SK-N-SH (cell line): Measurements from ENCODE around the gene TMEM109. TPM values are rescaled to one million over a fixed set of nuclear protein-coding genes. Genes with fewer than 3 reads are reported as not detected.

ENCODE experiments used
- CTCF ChIA-PET: fragments of 300-600, 350-600 bp; formaldehyde crosslinking; extraction: SDS; loops from one replicate; lab custom pipeline; 2021; lab: Yijun Ruan, JAX
- POLR2A ChIA-PET: fragments of 350-600 bp; sonication (Branson Sonifier 250); formaldehyde crosslinking; extraction: SDS; loops from one replicate; lab custom pipeline; 2020; ENCODE audit warnings: antibody characterized with exemption, inconsistent platforms; lab: Yijun Ruan, JAX
- DNase-seq: peaks from one replicate; pipeline ENCODE4 v3.0.0; 2012
- H2AFZ ChIP-seq: fragments of 200-600 bp; sonication (generic); 2 replicates; pipeline ENCODE4 v1.8.1; 2016; ENCODE audit warnings: antibody characterized with exemption, mild to moderate bottlenecking, low read depth
- H3F3A ChIP-seq: fragments of 200-600 bp; sonication (generic); replicated peaks from 2 replicates; pipeline ENCODE3; 2016; ENCODE audit warnings: antibody characterized with exemption, mild to moderate bottlenecking; ENCODE audit not compliant: insufficient read depth
- H3K27ac ChIP-seq, 2 experiments: fragments of 200-500 bp in 1 of 2; fragments of 200-600 bp in 1 of 2; sonication (Bioruptor generic) in 1 of 2; sonication (generic), shearing (Covaris generic) in 1 of 2; 2 replicates each; pipeline versions ENCODE4 v1.5.1 to v1.6.1; 2014 to 2016; ENCODE audit warnings: low read depth in 2 of 2, inconsistent platforms in 1 of 2, low read length in 1 of 2, mild to moderate bottlenecking in 1 of 2, mixed read lengths in 1 of 2
- H3K27me3 ChIP-seq: fragments of 200-600 bp; sonication (generic), shearing (Covaris generic); 2 replicates; pipeline ENCODE4 v1.6.1; 2016; ENCODE audit warnings: mixed run types; ENCODE audit not compliant: insufficient read depth
- H3K36me3 ChIP-seq, 2 experiments: fragments of 200-500 bp in 1 of 2; fragments of 200-600 bp in 1 of 2; sonication (Bioruptor generic) in 1 of 2; sonication (generic) in 1 of 2; replicated peaks in 1 of 2; 2 replicates each; pipeline versions ENCODE3 to v1.5.1; 2014 to 2016; ENCODE audit warnings: low read length in 1 of 2, mild to moderate bottlenecking in 1 of 2; ENCODE audit not compliant: insufficient read depth in 2 of 2, control insufficient read depth in 1 of 2
- H3K4me1 ChIP-seq, 2 experiments: fragments of 200-500 bp in 1 of 2; fragments of 200-600 bp in 1 of 2; sonication (Bioruptor generic) in 1 of 2; sonication (generic), shearing (Covaris generic) in 1 of 2; 2 replicates each; pipeline versions ENCODE4 v1.5.1 to v1.6.1; 2014 to 2016; ENCODE audit warnings: low read depth in 1 of 2, low read length in 1 of 2, mixed run types in 1 of 2; ENCODE audit not compliant: insufficient read depth in 2 of 2, control insufficient read depth in 1 of 2
- H3K4me2 ChIP-seq: fragments of 200-600 bp; sonication (generic), shearing (Covaris generic); 2 replicates; pipeline ENCODE4 v1.6.1; 2017; ENCODE audit warnings: mixed run types
- H3K4me3 ChIP-seq, 2 experiments: fragments of 200-500 bp in 1 of 2; fragments of 200-600 bp in 1 of 2; sonication (Bioruptor generic) in 1 of 2; sonication (generic), shearing (Covaris generic) in 1 of 2; 2 replicates each; pipeline versions ENCODE4 v1.5.1 to v1.8.1; 2014 to 2016; ENCODE audit warnings: low read depth in 2 of 2, inconsistent platforms in 1 of 2, low read length in 1 of 2, mild to moderate bottlenecking in 1 of 2, mixed read lengths in 1 of 2, moderate library complexity in 1 of 2
- H3K79me2 ChIP-seq: fragments of 200-600 bp; sonication (generic); 2 replicates; pipeline ENCODE4 v1.8.1; 2017; ENCODE audit warnings: mild to moderate bottlenecking; ENCODE audit not compliant: insufficient read depth
- H3K9ac ChIP-seq: fragments of 200-600 bp; sonication (generic); 2 replicates; pipeline ENCODE4 v1.6.1; 2017; ENCODE audit warnings: mixed run types
- H3K9me2 ChIP-seq: fragments of 200-600 bp; sonication (generic); 2 replicates; pipeline ENCODE4 v1.6.1; 2017; ENCODE audit warnings: mixed run types
- H3K9me3 ChIP-seq: fragments of 200-600 bp; sonication (generic); 2 replicates; pipeline ENCODE4 v1.6.1; 2017; ENCODE audit warnings: mixed run types, mild to moderate bottlenecking, moderate library complexity
- H4K20me1 ChIP-seq: fragments of 200-600 bp; sonication (generic); 2 replicates; pipeline ENCODE4 v1.6.1; 2017; ENCODE audit warnings: mild to moderate bottlenecking, mixed run types; ENCODE audit not compliant: insufficient read depth
- CHD2 ChIP-seq: fragments of 150-350 bp; IDR thresholded peaks from 2 replicates; pipeline ENCODE4 v1.6.1; 2018; ENCODE audit warnings: low read length; ENCODE audit not compliant: partially characterized antibody
- ELF1 ChIP-seq: IDR thresholded peaks from 2 replicates; pipeline ENCODE4 v1.4.0; 2012
- GATA2 ChIP-seq: sonication (generic); formaldehyde crosslinking; IDR thresholded peaks from 2 replicates; pipeline ENCODE4 v1.5.0; 2020; ENCODE audit warnings: mild to moderate bottlenecking, missing genetic modification reagents
- MEF2A ChIP-seq: IDR thresholded peaks from 2 replicates; pipeline ENCODE4 v1.4.0; 2012; ENCODE audit warnings: low read depth, borderline replicate concordance
- MXI1 ChIP-seq: IDR thresholded peaks from 2 replicates; pipeline ENCODE4 v1.6.1; 2012; ENCODE audit warnings: mild to moderate bottlenecking, low read depth, low read length, improper control_type of control experiment
- NRF1 ChIP-seq: IDR thresholded peaks from 2 replicates; pipeline ENCODE4 v1.6.1; 2012; ENCODE audit warnings: low read depth, mild to moderate bottlenecking, low read length
- PBX3 ChIP-seq: IDR thresholded peaks from 2 replicates; pipeline ENCODE4; 2012
- RCOR1 ChIP-seq: fragments of 150-350 bp; IDR thresholded peaks from 2 replicates; pipeline ENCODE4 v1.6.1; 2017; ENCODE audit warnings: antibody characterized with exemption, low read length
- RFX5 ChIP-seq: IDR thresholded peaks from 2 replicates; pipeline ENCODE4 v1.6.1; 2012; ENCODE audit warnings: mild to moderate bottlenecking, improper control_type of control experiment, low read length
- SIN3A ChIP-seq: IDR thresholded peaks from 2 replicates; pipeline ENCODE4 v1.6.1; 2012; ENCODE audit warnings: low read depth, mild to moderate bottlenecking, low read length, moderate library complexity, borderline replicate concordance
- SMC3 ChIP-seq: IDR thresholded peaks from 2 replicates; pipeline ENCODE4 v1.6.1; 2012; ENCODE audit warnings: low read depth, low read length, improper control_type of control experiment
- YY1 ChIP-seq: IDR thresholded peaks from 2 replicates; pipeline ENCODE4 v1.4.0; 2012; ENCODE audit warnings: low read depth, mild to moderate bottlenecking
- WGBS: methylation state at CpG from one replicate; pipeline ENCODE4 v1.1.6; 2017; ENCODE audit warnings: low lambda C conversion rate; 5-methylcytosine and 5-hydroxymethylcytosine counted together
- polyA plus RNA-seq, 3 experiments: library from polyadenylated mRNA; depleted of rRNA; stranded (reverse); fragments of >200 nt; gene quantifications; 2 replicates each; pipeline ENCODE4 v1.2.3, GENCODE V29; 2012
- TF ChIP-seq, protein P1 (sequence below): fragments of 200-600 bp; sonication (generic); IDR thresholded peaks from 2 replicates; pipeline ENCODE4 v1.6.1; 2017; ENCODE audit warnings: antibody characterized with exemption, mild to moderate bottlenecking, moderate library complexity
- TF ChIP-seq, protein P2 (sequence below): IDR thresholded peaks from 2 replicates; pipeline ENCODE4 v1.4.0; 2012; ENCODE audit warnings: low read depth, borderline replicate concordance
- TF ChIP-seq, protein P3 (sequence below): IDR thresholded peaks from 2 replicates; pipeline ENCODE4 v1.4.0; 2012; ENCODE audit warnings: low read depth, borderline replicate concordance

Gene TMEM109
- polyA plus RNA-seq, 1 of the 3 experiments (the other 2 are of a cell fraction) = 52.7 TPM

DNA sequence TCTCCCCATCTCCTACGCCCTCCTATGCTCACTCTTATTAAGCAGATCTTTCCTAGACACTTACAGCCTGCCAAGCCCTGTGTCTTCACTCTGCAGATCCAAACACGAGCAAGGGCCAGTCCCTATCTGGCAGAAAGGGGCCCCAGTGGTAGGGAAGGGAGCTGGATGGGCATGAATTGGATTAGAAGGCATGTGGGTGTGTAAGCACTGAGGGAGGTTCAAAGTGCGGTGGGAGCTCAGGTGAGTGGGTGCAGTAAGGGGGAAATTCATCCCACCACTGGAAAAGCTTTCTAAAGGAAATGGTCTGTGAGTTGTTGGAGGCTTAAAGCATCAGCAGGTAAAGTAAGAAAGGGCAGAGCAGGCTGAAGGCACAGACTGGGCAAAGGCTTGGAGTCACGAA is 15.8 kb downstream of the TMEM109 start:
- H3K4me1 ChIP-seq = peaks cover 0 to 17% of the 10 kb centered on the region in 2 experiments; a peak in 2 of 4 replicates
- ChIA-PET CTCF (interaction anchor here (1.0 to 2.5 kb wide), 2 partner anchors 11 to 12 kb away, joined by 4 to 7 read pairs; no protein-coding TSS in a partner anchor), POLR2A (interaction anchor here (1.4 kb wide), 1 partner anchor 10 kb away, joined by 3 read pairs; no protein-coding TSS in a partner anchor)
- H3K9me2 ChIP-seq = no peaks in the 10 kb centered on the region
- no peak overlapping the region for H3K9ac ChIP-seq
- no peak overlapping the region for H3K27ac ChIP-seq
- H3K27me3 ChIP-seq = no peaks in the 10 kb centered on the region
- H2AFZ ChIP-seq = no peak overlapping the region
- no peak overlapping the region for H3K4me2 ChIP-seq
- H4K20me1 ChIP-seq = no peaks in the 10 kb centered on the region
- H3K4me3 ChIP-seq = no peak overlapping the region
- no peak for DNase-seq
- 93% methylated on average over 4 of the region's 4 CpGs for WGBS
- H3K36me3 ChIP-seq = peaks cover 0 to 56% of the 10 kb centered on the region in 2 experiments
- TF ChIP-seq RFX5 = no peak
- TF ChIP-seq, protein P1, sequence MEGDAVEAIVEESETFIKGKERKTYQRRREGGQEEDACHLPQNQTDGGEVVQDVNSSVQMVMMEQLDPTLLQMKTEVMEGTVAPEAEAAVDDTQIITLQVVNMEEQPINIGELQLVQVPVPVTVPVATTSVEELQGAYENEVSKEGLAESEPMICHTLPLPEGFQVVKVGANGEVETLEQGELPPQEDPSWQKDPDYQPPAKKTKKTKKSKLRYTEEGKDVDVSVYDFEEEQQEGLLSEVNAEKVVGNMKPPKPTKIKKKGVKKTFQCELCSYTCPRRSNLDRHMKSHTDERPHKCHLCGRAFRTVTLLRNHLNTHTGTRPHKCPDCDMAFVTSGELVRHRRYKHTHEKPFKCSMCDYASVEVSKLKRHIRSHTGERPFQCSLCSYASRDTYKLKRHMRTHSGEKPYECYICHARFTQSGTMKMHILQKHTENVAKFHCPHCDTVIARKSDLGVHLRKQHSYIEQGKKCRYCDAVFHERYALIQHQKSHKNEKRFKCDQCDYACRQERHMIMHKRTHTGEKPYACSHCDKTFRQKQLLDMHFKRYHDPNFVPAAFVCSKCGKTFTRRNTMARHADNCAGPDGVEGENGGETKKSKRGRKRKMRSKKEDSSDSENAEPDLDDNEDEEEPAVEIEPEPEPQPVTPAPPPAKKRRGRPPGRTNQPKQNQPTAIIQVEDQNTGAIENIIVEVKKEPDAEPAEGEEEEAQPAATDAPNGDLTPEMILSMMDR = no peak
- TF ChIP-seq MEF2A = no peak
- TF ChIP-seq GATA2 (CRISPR knock-in tag) = no peak
- TF ChIP-seq MXI1 = no peak
- no peak for TF ChIP-seq ELF1
- no peaks in the 10 kb centered on the region for H3F3A ChIP-seq
- H3K79me2 ChIP-seq = no peaks in the 10 kb centered on the region; the same call in 1 of the 2 replicates
- no peaks in the 10 kb centered on the region for H3K9me3 ChIP-seq

GRCh38 chr11:60930394-60930793 is 16.4 kb downstream of the TMEM109 start:
- Histone ChIP-seq H3F3A (no peaks in the 10 kb centered on the region), H4K20me1 (no peaks in the 10 kb centered on the region), H3K36me3 (peaks cover 0 to 59% of the 10 kb centered on the region in 2 experiments), H3K9me3 (no peaks in the 10 kb centered on the region), H3K9ac (no peak overlapping the region), H3K4me2 (no peak overlapping the region), H3K27me3 (no peaks in the 10 kb centered on the region), H3K9me2 (no peaks in the 10 kb centered on the region), H3K4me1 (peaks cover 0 to 15% of the 10 kb centered on the region in 2 experiments; a peak in 2 of 4 replicates), H3K4me3 (no peak overlapping the region), H3K79me2 (no peaks in the 10 kb centered on the region; the same call in 1 of the 2 replicates), H3K27ac (no peak overlapping the region), H2AFZ (no peak overlapping the region)
- ChIA-PET CTCF (interaction anchor here (1.0 to 2.5 kb wide), 2 partner anchors 11 to 13 kb away, joined by 4 to 7 read pairs; no protein-coding TSS in a partner anchor), POLR2A (no interaction called here)
- no peak for DNase-seq
- 29% methylated on average over 1 of the region's 4 CpGs for WGBS
- TF ChIP-seq, protein P1 = no peak
- TF ChIP-seq, protein P2, sequence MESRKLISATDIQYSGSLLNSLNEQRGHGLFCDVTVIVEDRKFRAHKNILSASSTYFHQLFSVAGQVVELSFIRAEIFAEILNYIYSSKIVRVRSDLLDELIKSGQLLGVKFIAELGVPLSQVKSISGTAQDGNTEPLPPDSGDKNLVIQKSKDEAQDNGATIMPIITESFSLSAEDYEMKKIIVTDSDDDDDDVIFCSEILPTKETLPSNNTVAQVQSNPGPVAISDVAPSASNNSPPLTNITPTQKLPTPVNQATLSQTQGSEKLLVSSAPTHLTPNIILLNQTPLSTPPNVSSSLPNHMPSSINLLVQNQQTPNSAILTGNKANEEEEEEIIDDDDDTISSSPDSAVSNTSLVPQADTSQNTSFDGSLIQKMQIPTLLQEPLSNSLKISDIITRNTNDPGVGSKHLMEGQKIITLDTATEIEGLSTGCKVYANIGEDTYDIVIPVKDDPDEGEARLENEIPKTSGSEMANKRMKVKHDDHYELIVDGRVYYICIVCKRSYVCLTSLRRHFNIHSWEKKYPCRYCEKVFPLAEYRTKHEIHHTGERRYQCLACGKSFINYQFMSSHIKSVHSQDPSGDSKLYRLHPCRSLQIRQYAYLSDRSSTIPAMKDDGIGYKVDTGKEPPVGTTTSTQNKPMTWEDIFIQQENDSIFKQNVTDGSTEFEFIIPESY = no peak
- no peak for TF ChIP-seq NRF1
- TF ChIP-seq SIN3A = no peak
- TF ChIP-seq SMC3 = no peak
- TF ChIP-seq YY1 = no peak
- no peak for TF ChIP-seq RCOR1
- TF ChIP-seq CHD2 = no peak
- TF ChIP-seq, protein P3, sequence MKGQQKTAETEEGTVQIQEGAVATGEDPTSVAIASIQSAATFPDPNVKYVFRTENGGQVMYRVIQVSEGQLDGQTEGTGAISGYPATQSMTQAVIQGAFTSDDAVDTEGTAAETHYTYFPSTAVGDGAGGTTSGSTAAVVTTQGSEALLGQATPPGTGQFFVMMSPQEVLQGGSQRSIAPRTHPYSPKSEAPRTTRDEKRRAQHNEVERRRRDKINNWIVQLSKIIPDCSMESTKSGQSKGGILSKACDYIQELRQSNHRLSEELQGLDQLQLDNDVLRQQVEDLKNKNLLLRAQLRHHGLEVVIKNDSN = no peak
- no peak for TF ChIP-seq PBX3
